ENCODE measurements around the gene ANKRD61. TPM values are rescaled to one million over a fixed set of nuclear protein-coding genes. Genes with fewer than 3 reads are reported as not detected.

Gene ANKRD61
- total RNA-seq, 2 experiments from 2014 or later: 0.27 to 0.32 TPM

GRCh38 chr7:6032167-6032566 is 991 bp downstream of the ANKRD61 start:
- no peak overlapping the region for H3K4me3 ChIP-seq (ENCODE audit: low read depth, low read length, poor library complexity, severe bottlenecking)
- H3K79me2 ChIP-seq (ENCODE audit: insufficient read depth, low read depth, low read length): no peaks in the 10 kb centered on the region
- no peak overlapping the region for H3K27ac ChIP-seq (ENCODE audit: low read depth, low read length, poor library complexity, severe bottlenecking)
- ChIA-PET CTCF (ENCODE audit: unreplicated experiment) (no interaction called here), POLR2A (interaction anchor here (0.8 to 0.9 kb wide), 2 partner anchors 8 to 103 kb away, joined by 3 read pairs; no protein-coding TSS in a partner anchor)
- intact Hi-C loops (cut with micrococcal nuclease; ENCODE audit: unreplicated experiment): no loop called here
- no peak for TF ChIP-seq EZH2phosphoT487 (IDR thresholded peaks at IDR 0.05; ENCODE audit: borderline replicate concordance, low read depth, low read length)
- TF ChIP-seq CTCF (conservative IDR thresholded peaks at IDR 0.05; ENCODE audit: low read length): no peak
- no peaks in the 10 kb centered on the region for H4K20me1 ChIP-seq (ENCODE audit: insufficient read depth, low read length)
- no peaks in the 10 kb centered on the region for H3K4me1 ChIP-seq (ENCODE audit: insufficient read depth, low read length, poor library complexity, severe bottlenecking)
- DNase-seq (ENCODE audit: low spot score): no peak
- H2AFZ ChIP-seq (ENCODE audit: low read length): no peak overlapping the region
- BruUV-seq (replicated peaks): no TSS peak
- peaks cover 86% of the 10 kb centered on the region for H3K36me3 ChIP-seq (ENCODE audit: insufficient read depth, low read length)
- H3K9me3 ChIP-seq (ENCODE audit: low read length): no peaks in the 10 kb centered on the region
- no peaks in the 10 kb centered on the region for H3K9me2 ChIP-seq (ENCODE audit: insufficient read depth, low read length)
- no peak overlapping the region for H3K4me2 ChIP-seq (ENCODE audit: low read length)

DNA sequence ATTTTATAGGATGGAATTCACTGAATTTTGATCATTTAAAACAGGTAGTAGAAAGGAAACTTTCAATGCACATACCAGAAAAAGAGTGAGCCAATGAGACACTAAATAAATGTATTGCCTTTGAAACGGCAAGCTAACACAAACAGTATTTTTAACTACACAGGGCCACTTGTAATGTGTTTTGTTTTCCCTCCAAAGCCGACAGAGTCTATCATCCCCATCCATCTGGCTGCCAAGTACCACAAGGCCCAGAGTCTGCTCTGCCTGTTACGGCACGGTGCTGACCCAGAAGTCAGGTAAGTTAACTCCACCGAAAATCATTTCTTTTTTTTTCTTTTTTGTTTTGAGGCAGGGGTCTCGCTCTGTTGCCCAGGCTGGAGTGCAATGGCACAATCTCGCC is 1.5 kb downstream of the ANKRD61 start:
- Histone ChIP-seq H3K36me3 (ENCODE audit: insufficient read depth, low read length) (peaks cover 86% of the 10 kb centered on the region), H3K27ac (ENCODE audit: low read depth, low read length, poor library complexity, severe bottlenecking) (no peak overlapping the region)

More for the DNA sequence above, 1.5 kb downstream of the ANKRD61 start:
- TF ChIP-seq EZH2phosphoT487 (IDR thresholded peaks at IDR 0.05; ENCODE audit: borderline replicate concordance, low read depth, low read length) (no peak), CTCF (conservative IDR thresholded peaks at IDR 0.05; ENCODE audit: low read length) (no peak)
- CTCF ChIA-PET (ENCODE audit: unreplicated experiment): no interaction called here
- Histone ChIP-seq H2AFZ (ENCODE audit: low read length) (no peak overlapping the region), H3K9me2 (ENCODE audit: insufficient read depth, low read length) (no peaks in the 10 kb centered on the region), H3K4me3 (ENCODE audit: low read depth, low read length, poor library complexity, severe bottlenecking) (no peak overlapping the region), H3K4me1 (ENCODE audit: insufficient read depth, low read length, poor library complexity, severe bottlenecking) (no peaks in the 10 kb centered on the region), H4K20me1 (ENCODE audit: insufficient read depth, low read length) (no peaks in the 10 kb centered on the region), H3K79me2 (ENCODE audit: insufficient read depth, low read depth, low read length) (no peaks in the 10 kb centered on the region), H3K4me2 (ENCODE audit: low read length) (no peak overlapping the region), H3K9me3 (ENCODE audit: low read length) (no peaks in the 10 kb centered on the region)
- POLR2A ChIA-PET: interaction anchor here (0.5 to 0.9 kb wide), 3 partner anchors 8 to 102 kb away, joined by 3 to 6 read pairs (median 3); no protein-coding TSS in a partner anchor
- no TSS peak for BruUV-seq (replicated peaks)
- no peak for DNase-seq (ENCODE audit: low spot score)
- intact Hi-C loops (cut with micrococcal nuclease; ENCODE audit: unreplicated experiment): no loop called here
